NAMALWA (cell line): ENCODE measurements around the gene TPCN2.

Experiments
- DNase-seq: peaks from one replicate; pipeline ENCODE4 v3.0.0-alpha.2; 2015; ENCODE audit warnings: low spot score

The TPCN2 gene

DNA sequence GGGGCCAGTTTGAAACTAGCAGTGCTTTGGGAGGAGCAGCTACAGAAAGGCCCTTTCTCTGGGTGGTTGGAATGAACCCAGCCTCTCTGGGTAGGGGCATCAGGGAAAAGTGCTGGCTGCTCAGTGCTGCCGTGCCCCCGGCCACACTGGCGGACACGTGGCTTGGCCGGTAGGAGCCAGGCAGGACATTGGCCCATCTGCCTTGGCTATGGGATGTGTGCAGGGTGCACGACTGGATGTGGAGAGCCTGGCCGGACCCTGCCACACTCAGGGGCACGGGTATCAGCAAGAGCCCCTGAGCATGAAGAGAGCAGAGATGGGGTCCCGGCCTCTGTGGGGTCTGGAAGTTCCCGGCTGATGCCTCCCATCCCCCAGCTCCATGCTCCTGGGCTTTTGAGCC, 46.6 kb downstream of the TPCN2 start:
- DNase-seq: no peak

GRCh38 chr11:69096473-69096872, 47.7 kb downstream of the TPCN2 start:
- DNase-seq: no peak

GRCh38 chr11:69097263-69097662, 48.5 kb downstream of the TPCN2 start:
- DNase-seq: no peak

DNA sequence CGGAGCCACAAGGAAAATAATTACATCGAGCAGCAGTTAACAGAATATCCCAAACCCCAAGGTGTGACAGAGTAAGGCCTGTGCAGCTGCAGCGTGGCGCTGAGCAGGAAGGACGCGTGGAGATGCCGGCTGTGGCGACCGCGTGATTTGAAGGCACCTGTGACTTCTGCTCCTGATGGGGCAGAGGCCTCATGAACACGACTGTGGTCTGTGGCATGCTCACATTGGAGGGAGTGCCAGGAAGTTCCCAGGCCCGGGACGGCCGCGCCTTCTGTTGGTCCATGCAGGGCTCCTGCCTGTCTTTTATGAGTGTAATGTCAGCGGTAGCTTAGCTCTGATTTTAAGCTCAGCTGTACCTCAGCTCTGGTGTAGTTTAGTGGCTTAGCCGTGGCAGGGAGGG, 50.4 kb downstream of the TPCN2 start:
- DNase-seq: no peak

- DNase-seq: no peak
Observed at GRCh38 chr11:69100454-69101114, 51.9 kb downstream of the TPCN2 start.

DNA sequence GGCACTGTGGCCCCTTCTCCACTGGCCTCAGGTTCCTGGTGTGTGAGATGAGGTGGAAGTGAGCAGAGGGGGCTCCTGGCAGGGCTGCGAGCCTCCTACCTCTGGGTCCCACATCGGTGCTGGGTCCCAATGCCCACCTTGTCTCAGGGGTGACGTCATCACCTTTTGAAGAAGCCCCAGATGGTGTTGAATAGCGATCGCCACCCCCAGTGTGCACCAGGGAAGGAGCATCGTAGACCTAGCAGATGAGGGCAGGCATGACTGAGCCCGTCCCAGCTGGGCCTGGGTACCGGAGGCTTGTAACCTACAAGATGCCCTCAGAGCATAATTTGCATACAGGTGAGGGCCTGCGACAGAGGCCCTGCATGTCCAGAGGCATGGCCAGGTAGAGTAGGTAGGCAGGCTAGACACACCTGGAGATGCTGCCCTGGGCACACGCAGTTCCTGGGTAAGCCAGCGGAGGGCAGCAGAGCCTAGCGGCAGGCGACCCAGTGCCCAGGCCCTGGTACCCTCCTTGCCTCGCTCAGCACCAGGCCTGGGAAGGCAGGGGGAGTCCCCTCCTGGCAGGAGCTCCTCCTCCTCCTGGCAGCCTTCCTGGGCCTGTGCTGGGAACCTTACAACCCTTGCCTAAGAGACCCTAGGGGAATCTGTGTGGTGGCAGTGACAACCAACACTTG, 52.5 kb downstream of the TPCN2 start:
- DNase-seq: peak; percentile 67

GRCh38 chr11:69101792-69102695, 53.3 kb downstream of the TPCN2 start:
- no peak for DNase-seq

- no peak for DNase-seq
Observed at GRCh38 chr11:69102732-69103615, 54.2 kb downstream of the TPCN2 start.

DNA sequence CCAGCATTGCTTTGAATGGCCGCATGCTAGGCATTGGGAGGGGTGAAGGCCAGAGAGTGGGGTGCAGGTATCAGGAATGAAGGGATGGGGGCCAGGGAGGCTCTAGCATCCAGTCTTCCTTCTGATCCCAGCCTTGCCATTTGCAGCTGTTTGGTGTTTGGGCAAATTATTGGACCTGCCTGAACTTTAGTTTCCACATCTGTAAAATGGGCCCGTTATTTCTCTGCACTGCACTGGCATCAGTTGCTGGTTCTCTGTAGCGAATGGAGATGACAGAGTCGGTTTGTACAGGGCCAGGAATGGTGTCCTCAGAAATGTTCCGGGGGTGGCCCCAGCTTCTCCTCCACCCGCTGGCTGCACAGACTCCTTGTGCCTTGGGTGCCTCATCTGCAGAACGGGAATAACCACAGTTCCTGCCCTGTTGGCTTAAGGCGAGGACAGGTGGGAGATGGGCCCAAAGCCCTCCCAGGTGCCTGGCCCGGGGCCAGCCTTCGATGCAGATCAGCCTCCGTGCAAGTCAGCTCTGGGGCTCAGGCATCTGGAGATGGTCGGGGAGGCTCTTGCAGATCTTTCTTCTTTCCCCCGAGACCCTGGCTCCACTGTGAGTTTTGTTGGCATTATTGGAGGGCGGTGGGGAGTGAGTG, 55.6 kb downstream of the TPCN2 start:
- DNase-seq: no peak

DNA sequence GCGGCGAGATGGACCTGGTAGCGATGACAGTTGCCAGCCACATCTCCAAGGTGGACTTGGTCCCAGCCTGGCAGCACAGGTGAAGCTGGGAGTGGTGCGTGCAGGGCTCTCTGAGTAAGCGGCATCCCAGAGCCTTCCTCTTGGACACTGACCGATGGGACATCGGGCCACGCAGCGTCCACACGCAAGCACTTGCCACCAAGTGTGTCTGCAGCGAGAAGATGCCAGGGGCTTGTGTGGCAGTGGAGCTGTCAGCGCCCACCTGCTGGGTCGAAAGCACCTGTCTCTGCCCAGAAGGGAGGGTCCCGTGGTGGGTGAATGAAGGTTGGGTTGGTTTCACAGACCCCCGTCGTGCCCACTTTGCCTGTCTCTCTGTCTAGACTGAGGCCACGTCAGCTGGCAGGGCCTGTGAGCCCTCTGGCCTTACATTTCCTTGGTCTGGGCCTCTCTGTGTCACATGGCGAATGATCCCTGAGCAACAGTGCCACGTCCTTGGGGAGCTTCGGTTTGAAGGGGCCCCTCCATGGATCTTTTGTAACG, 56.2 kb downstream of the TPCN2 start:
- DNase-seq: no peak

- no peak for DNase-seq
Observed at GRCh38 chr11:69105461-69106030, 56.8 kb downstream of the TPCN2 start.

DNA sequence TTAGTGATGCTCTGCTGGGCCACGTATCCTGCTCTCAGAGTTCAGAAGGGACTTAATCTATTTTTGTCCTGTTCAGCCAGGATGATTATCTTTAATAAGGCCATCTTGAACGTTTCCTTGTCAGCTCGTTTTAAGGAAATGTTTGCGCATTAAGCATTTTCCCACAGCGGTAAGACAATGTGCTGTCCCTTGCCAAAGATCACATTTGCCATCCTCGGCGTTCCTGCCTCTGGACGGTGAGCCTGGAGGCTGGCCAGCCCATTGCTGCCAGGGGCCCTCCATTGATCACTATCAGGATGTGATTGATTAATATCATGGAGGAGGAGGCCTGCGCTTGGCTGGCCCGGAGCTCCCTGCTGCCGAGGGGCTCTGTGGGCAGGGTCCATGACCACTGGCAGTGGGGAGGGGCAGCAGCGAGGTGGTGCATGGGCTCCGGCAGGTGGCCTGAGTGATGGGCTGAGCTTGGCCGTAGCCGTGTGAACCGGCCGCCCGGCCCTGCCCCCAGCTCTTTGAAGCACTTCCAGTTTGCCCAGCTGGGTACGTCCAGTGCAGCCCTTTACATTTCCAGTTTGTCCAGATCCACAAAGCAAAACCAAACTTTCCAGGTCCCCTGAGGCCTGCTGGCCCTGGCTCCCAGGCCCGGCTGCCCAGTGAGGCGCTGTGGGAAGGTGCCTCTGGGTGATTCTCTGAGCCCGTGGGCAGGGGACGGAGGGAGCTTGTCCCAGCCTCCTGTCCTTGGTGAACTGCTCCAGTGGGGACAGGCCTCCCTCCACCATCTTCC, 57.5 kb downstream of the TPCN2 start:
- no peak for DNase-seq

GRCh38 chr11:69107413-69107812, 58.7 kb downstream of the TPCN2 start:
- no peak for DNase-seq

DNA sequence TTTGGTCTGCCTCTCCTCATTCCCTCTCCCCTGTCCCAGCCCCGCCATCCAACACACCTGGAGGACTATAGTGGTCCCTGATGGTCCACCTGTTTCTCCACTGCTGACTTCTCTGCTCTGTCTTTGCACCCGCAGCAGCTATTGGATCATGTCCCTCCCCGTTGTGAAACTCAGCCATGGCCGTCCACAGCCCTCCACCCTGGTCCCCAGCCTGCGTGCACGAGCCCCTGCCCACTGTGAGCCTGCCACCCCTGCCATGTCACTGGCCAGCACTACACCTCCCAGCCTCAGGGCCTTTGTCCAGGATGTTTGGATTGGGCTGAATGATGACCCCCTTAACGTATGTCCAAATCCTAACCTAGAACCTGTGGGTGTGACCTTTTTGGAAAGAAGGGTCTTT, 59.3 kb downstream of the TPCN2 start:
- no peak for DNase-seq

DNA sequence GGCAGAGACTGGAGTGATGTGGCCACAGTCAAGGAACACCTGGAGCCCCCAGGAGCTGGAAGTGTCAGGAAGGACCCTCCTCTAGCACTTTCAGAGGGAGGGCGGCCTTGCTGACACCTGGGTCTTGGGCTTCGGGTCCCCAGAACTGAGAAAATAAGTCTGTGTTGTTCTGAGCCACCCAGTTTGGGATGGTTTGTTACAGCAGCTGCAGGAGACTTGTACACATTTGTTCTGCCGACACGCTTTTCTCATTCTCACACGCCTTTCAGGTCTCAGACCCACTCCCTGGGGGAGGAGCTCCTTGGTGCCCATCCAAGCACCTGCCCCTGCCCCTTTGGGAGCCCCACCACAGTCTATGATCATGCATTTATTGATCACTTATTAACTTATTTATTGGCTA, 59.8 kb downstream of the TPCN2 start:
- no peak for DNase-seq

- no peak for DNase-seq
Observed at GRCh38 chr11:69109101-69109500, 60.4 kb downstream of the TPCN2 start.

- DNase-seq: no peak
Observed at GRCh38 chr11:69110451-69110850, 61.7 kb downstream of the TPCN2 start.

DNA sequence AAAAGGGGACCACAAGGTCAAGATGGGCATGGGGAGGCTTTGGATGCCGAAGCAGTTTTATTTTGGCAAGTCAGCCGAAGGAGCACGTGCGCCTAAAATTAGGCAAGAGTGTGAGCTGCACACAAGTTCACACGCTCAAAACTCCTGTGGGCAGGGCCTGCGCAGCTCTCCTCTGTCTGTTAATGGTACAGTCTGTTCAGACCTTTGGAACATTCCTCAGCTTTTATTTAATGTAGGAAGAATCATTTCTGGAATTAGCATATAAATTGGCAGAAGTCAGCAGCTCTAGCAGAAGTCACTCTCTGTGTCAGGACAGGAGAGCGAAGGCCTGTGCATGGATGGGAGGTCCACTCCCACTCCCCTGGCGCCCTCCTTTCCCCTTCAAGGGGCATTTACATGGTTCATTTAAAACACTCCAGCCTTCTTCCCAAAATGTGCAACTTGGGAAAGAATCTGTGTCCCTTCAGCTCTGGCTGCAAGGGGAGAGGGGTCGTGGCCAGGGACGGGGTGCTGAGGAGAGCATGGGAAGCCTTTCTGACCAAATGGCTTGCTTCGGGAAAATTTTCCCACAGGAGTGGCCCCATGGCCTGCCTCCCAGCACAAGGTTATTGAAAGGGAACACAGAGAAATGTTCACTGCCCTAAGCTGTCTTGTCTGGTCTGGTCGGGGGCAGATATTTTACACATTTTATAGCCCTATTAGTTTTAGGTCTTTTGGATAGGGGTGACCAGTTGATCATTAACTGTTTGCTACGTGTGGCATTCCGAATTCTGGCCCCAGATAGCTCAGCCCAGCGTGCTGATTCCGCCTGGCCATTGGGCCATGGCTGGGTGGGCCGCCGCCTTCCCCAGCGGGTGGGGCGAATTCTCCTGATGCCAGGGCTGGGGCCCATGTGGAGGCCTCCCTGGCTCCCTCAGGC, 63.2 kb downstream of the TPCN2 start:
- DNase-seq: no peak

DNA sequence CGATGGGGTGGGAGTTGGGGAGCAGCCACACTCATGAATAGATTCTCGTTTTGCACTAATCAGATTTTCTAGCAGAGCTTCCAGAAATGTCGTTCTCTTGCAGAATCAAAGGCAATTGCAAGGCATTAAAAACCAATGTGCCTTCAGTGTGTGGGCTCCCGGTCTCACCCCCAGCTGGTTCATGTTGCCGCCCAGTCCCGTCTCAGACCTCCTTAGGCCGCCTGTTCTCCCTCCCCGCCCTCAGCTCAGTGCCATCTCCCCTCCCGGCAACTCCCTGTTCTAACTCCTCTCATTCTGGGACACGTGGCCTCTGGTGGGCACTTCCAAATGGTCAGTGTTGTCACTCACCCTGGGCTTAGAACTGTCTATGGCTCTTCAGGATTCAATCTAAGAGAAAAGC, 64.5 kb downstream of the TPCN2 start:
- no peak for DNase-seq
